Measurements from ENCODE around the gene SPATA18.

DNA sequence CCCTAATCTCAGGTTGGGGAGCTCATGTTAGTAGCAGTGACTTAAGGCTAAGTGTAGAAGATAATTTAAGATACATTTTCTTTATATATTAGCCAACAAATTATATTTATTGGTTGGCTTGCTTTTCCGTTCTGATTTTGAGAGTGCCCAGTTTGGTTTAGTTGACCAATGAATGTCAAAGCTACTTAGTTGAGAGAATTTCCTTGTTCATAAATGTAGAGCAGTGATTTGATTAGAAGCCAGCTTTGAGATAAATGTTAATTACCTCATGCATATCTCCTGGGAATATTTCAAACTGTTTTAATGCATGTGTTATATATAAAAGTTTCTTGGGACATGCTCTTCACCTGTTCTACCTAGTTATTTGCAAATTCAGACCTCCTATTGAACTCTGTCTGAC, 44.3 kb downstream of the SPATA18 start:
- TF ChIP-seq, protein P1, sequence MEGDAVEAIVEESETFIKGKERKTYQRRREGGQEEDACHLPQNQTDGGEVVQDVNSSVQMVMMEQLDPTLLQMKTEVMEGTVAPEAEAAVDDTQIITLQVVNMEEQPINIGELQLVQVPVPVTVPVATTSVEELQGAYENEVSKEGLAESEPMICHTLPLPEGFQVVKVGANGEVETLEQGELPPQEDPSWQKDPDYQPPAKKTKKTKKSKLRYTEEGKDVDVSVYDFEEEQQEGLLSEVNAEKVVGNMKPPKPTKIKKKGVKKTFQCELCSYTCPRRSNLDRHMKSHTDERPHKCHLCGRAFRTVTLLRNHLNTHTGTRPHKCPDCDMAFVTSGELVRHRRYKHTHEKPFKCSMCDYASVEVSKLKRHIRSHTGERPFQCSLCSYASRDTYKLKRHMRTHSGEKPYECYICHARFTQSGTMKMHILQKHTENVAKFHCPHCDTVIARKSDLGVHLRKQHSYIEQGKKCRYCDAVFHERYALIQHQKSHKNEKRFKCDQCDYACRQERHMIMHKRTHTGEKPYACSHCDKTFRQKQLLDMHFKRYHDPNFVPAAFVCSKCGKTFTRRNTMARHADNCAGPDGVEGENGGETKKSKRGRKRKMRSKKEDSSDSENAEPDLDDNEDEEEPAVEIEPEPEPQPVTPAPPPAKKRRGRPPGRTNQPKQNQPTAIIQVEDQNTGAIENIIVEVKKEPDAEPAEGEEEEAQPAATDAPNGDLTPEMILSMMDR (conservative IDR thresholded peaks at IDR 0.05): no peak
- TF ChIP-seq EZH2 (IDR thresholded peaks at IDR 0.05; ENCODE audit: low read depth): no peak

Data from PC-9 (cell line).